Muscle layer of colon (tissue), 2 donors: ENCODE results near the gene DGKB.

ENCODE experiments used
- H3K27ac ChIP-seq: one replicate; pipeline ENCODE4 v1.7.0; 2013; ENCODE audit warnings: low read depth, mild to moderate bottlenecking, low read length, moderate library complexity
- H3K27me3 ChIP-seq, 2 donors: one replicate each; pipeline ENCODE4 v1.7.0; 2013; ENCODE audit warnings: low read length in 2 of 2, mild to moderate bottlenecking in 2 of 2; ENCODE audit not compliant: insufficient read depth in 2 of 2, control insufficient read depth in 1 of 2
- H3K36me3 ChIP-seq: one replicate; pipeline ENCODE4 v1.7.0; 2013; ENCODE audit warnings: mild to moderate bottlenecking, low read length; ENCODE audit not compliant: insufficient read depth
- H3K4me1 ChIP-seq: one replicate; pipeline ENCODE4 v1.7.0; 2013; ENCODE audit warnings: mild to moderate bottlenecking, low read length; ENCODE audit not compliant: insufficient read depth
- H3K4me3 ChIP-seq, 2 donors: one replicate each; pipeline ENCODE4 v1.7.0; 2013; ENCODE audit warnings: low read length in 2 of 2, low read depth in 1 of 2, mild to moderate bottlenecking in 1 of 2, moderate library complexity in 1 of 2
- H3K9ac ChIP-seq: one replicate; pipeline ENCODE4 v1.7.0; 2013; ENCODE audit warnings: low read length
- H3K9me3 ChIP-seq: one replicate; pipeline ENCODE4 v1.7.0; 2013; ENCODE audit warnings: mild to moderate bottlenecking, low read length
- donor health status: abdominal sarcoma.
- donor health status: Adenocarcinoma of cecum.

DGKB gene

GRCh38 chr7:14446829-14447228 is 455.7 kb downstream of the DGKB start:
- Histone ChIP-seq H3K27ac (no peak overlapping the region), H3K4me3 (no peak overlapping the region), H3K36me3 (no peaks in the 10 kb centered on the region), H3K9ac (no peak overlapping the region), H3K27me3 (no peaks in the 10 kb centered on the region), H3K4me1 (no peaks in the 10 kb centered on the region), H3K9me3 (no peaks in the 10 kb centered on the region)

- H3K9me3 ChIP-seq, result no peaks in the 10 kb centered on the region
- no peak overlapping the region for H3K4me3 ChIP-seq
- no peaks in the 10 kb centered on the region for H3K36me3 ChIP-seq
- no peaks in the 10 kb centered on the region for H3K27me3 ChIP-seq
- no peak overlapping the region for H3K27ac ChIP-seq
- no peaks in the 10 kb centered on the region for H3K4me1 ChIP-seq
- no peak overlapping the region for H3K9ac ChIP-seq
Observed at GRCh38 chr7:14446219-14446618, 456.3 kb downstream of the DGKB start.

GRCh38 chr7:14438366-14438765 is 464.2 kb downstream of the DGKB start:
- Histone ChIP-seq H3K4me3 (no peak overlapping the region), H3K9me3 (no peaks in the 10 kb centered on the region), H3K4me1 (no peaks in the 10 kb centered on the region), H3K36me3 (no peaks in the 10 kb centered on the region), H3K9ac (no peak overlapping the region), H3K27ac (no peak overlapping the region), H3K27me3 (no peaks in the 10 kb centered on the region)

- H3K27me3 ChIP-seq, result no peaks in the 10 kb centered on the region
- H3K4me3 ChIP-seq, result no peak overlapping the region
- no peaks in the 10 kb centered on the region for H3K4me1 ChIP-seq
- no peaks in the 10 kb centered on the region for H3K36me3 ChIP-seq
- H3K9ac ChIP-seq, result no peak overlapping the region
- no peak overlapping the region for H3K27ac ChIP-seq
- H3K9me3 ChIP-seq, result no peaks in the 10 kb centered on the region
Observed at GRCh38 chr7:14436878-14437277, 465.7 kb downstream of the DGKB start.

- no peaks in the 10 kb centered on the region for H3K9me3 ChIP-seq
- no peaks in the 10 kb centered on the region for H3K27me3 ChIP-seq
- H3K36me3 ChIP-seq, result no peaks in the 10 kb centered on the region
- no peak overlapping the region for H3K27ac ChIP-seq
- H3K4me3 ChIP-seq, result no peak overlapping the region
- H3K4me1 ChIP-seq, result no peaks in the 10 kb centered on the region
- H3K9ac ChIP-seq, result no peak overlapping the region
Observed at GRCh38 chr7:14432924-14433323, 469.6 kb downstream of the DGKB start.

GRCh38 chr7:14430926-14431325 is 471.6 kb downstream of the DGKB start:
- Histone ChIP-seq H3K9ac (no peak overlapping the region), H3K27me3 (no peaks in the 10 kb centered on the region), H3K4me1 (no peaks in the 10 kb centered on the region), H3K27ac (no peak overlapping the region), H3K4me3 (no peak overlapping the region), H3K9me3 (no peaks in the 10 kb centered on the region), H3K36me3 (no peaks in the 10 kb centered on the region)

GRCh38 chr7:14425559-14425958 is 477.0 kb downstream of the DGKB start:
- no peaks in the 10 kb centered on the region for H3K4me1 ChIP-seq
- no peak overlapping the region for H3K27ac ChIP-seq
- H3K36me3 ChIP-seq, result no peaks in the 10 kb centered on the region
- no peak overlapping the region for H3K9ac ChIP-seq
- H3K4me3 ChIP-seq, result no peak overlapping the region
- no peaks in the 10 kb centered on the region for H3K27me3 ChIP-seq
- H3K9me3 ChIP-seq, result no peaks in the 10 kb centered on the region

GRCh38 chr7:14424675-14425074 is 477.9 kb downstream of the DGKB start:
- H3K4me1 ChIP-seq, result no peaks in the 10 kb centered on the region
- H3K4me3 ChIP-seq, result no peak overlapping the region
- no peak overlapping the region for H3K9ac ChIP-seq

GRCh38 chr7:14420768-14421167 is 481.8 kb downstream of the DGKB start:
- Histone ChIP-seq H3K27me3 (no peaks in the 10 kb centered on the region), H3K9ac (no peak overlapping the region), H3K9me3 (no peaks in the 10 kb centered on the region), H3K36me3 (no peaks in the 10 kb centered on the region), H3K27ac (no peak overlapping the region), H3K4me1 (no peaks in the 10 kb centered on the region), H3K4me3 (no peak overlapping the region)

More at GRCh38 chr7:14424675-14425074, 477.9 kb downstream of the DGKB start:
- no peaks in the 10 kb centered on the region for H3K27me3 ChIP-seq
- no peaks in the 10 kb centered on the region for H3K9me3 ChIP-seq
- H3K36me3 ChIP-seq, result no peaks in the 10 kb centered on the region
- no peak overlapping the region for H3K27ac ChIP-seq

GRCh38 chr7:14419531-14419930 is 483.0 kb downstream of the DGKB start:
- Histone ChIP-seq H3K9ac (no peak overlapping the region), H3K27ac (no peak overlapping the region), H3K4me3 (no peak overlapping the region), H3K4me1 (no peaks in the 10 kb centered on the region), H3K27me3 (no peaks in the 10 kb centered on the region), H3K9me3 (no peaks in the 10 kb centered on the region), H3K36me3 (no peaks in the 10 kb centered on the region)

- Histone ChIP-seq H3K4me1 (no peaks in the 10 kb centered on the region), H3K9me3 (no peaks in the 10 kb centered on the region), H3K36me3 (no peaks in the 10 kb centered on the region), H3K4me3 (no peak overlapping the region), H3K9ac (no peak overlapping the region), H3K27me3 (no peaks in the 10 kb centered on the region), H3K27ac (no peak overlapping the region)
Observed at GRCh38 chr7:14418633-14419032, 483.9 kb downstream of the DGKB start.

- no peak overlapping the region for H3K27ac ChIP-seq
- H3K9ac ChIP-seq, result no peak overlapping the region
- no peaks in the 10 kb centered on the region for H3K27me3 ChIP-seq
- H3K4me3 ChIP-seq, result no peak overlapping the region
- no peaks in the 10 kb centered on the region for H3K9me3 ChIP-seq
- no peaks in the 10 kb centered on the region for H3K4me1 ChIP-seq
- no peaks in the 10 kb centered on the region for H3K36me3 ChIP-seq
Observed at GRCh38 chr7:14414274-14414986, 488.1 kb downstream of the DGKB start.
